Measurements from ENCODE around the gene LRP1. TPM values are rescaled to one million over a fixed set of nuclear protein-coding genes. Genes with fewer than 3 reads are reported as not detected.

The LRP1 gene
- total and polyA plus RNA-seq, 2 of the 13 experiments (the other 11 are each of a cell fraction or from before 2014, with no cell fraction given) = 14.7 to 30.8 TPM

- H3K9ac ChIP-seq (ENCODE audit: insufficient read depth, low read depth, low read length) = no peak overlapping the region
- peaks cover 13% of the 10 kb centered on the region for H3K79me2 ChIP-seq (ENCODE audit: insufficient read depth, low read length)
- ATAC-seq = no peak
- peaks cover 33% of the 10 kb centered on the region for H3K4me1 ChIP-seq (ENCODE audit: insufficient read depth, low read length)
- H3K4me2 ChIP-seq (ENCODE audit: low read depth, low read length) = no peak overlapping the region
- in situ Hi-C loops (cut with HindIII; ENCODE audit: extremely low pct_ligation_motif_present, low pct_unique_long_range_greater_than_20kb) (no loop called here), intact Hi-C loops (cut with micrococcal nuclease; ENCODE audit: unreplicated experiment) (no loop called here)
- H3K4me3 ChIP-seq (replicated peaks in 1 of 3; ENCODE audit: insufficient read depth in 1 of 3, low read depth in 2 of 3, low read length in 3 of 3) = no peak overlapping the region
- no peak for DNase-seq (ENCODE audit: low spot score)
- peaks cover 14 to 37% of the 10 kb centered on the region in 2 experiments; a peak in 4 of 5 replicates for H3K36me3 ChIP-seq (replicated peaks in 1 of 2; ENCODE audit: control insufficient read depth in 1 of 2, insufficient read depth in 2 of 2, low read length in 2 of 2)
- FAIRE-seq = no peak
- 0 out of 2 replicates have a peak, but pooled peaks cover 6% of the 10 kb centered on the region for H4K20me1 ChIP-seq (ENCODE audit: insufficient read depth, low read length)
- H2AFZ ChIP-seq (ENCODE audit: low read length) = no peak overlapping the region
- no peak overlapping the region for H3K27ac ChIP-seq (ENCODE audit: extremely low read length, insufficient read depth, low read length)
- CTCF ChIA-PET (ENCODE audit: low intra/inter-chr PET ratio, low total read pairs) = no interaction called here
- H3K27me3 ChIP-seq (ENCODE audit: control insufficient read depth in 1 of 2, insufficient read depth in 2 of 2, low read length in 2 of 2) = no peaks in the 10 kb centered on the region; a peak in 1 of 5 replicates
- H3K9me3 ChIP-seq (ENCODE audit: low read length) = no peaks in the 10 kb centered on the region
- TF ChIP-seq ZNF329 (CRISPR knock-in tag; IDR thresholded peaks at IDR 0.05; ENCODE audit: low read depth) = no peak
- TF ChIP-seq PAF1 (CRISPR knock-in tag; IDR thresholded peaks at IDR 0.05) = 0 out of 2 replicates have a peak, but pooled peaks have one; percentile 24
- peak; percentile 74 for TF ChIP-seq RBM22 (optimal IDR thresholded peaks at IDR 0.05; ENCODE audit: low read length)
- peak in 1 of 2 experiments; percentile 30; a peak in 1 of 4 replicates for TF ChIP-seq POLR2A (IDR thresholded peaks at IDR 0.05; ENCODE audit: insufficient read depth in 1 of 2, low read depth in 2 of 2, low read length in 2 of 2)
- 0 out of 2 replicates have a peak, but pooled peaks have one; percentile 15 for TF ChIP-seq POLR2G (IDR thresholded peaks at IDR 0.05; ENCODE audit: low read depth, low read length)
- no TSS peak for BruUV-seq (replicated peaks)
- POLR2A ChIA-PET = interaction anchor here (2.8 to 13.5 kb wide), 2 partner anchors 7 to 16 kb away, joined by 18 to 309 read pairs; partner anchors contain the start of gene STAT6
- WGBS (ENCODE audit: low lambda C conversion rate) = 94% methylated on average over 15 of the region's 15 CpGs
Observed at GRCh38 chr12:57094208-57095160, 33.8 kb upstream of the LRP1 start.

GRCh38 chr12:57095440-57095839 lies 32.8 kb upstream of the LRP1 start:
- in situ Hi-C loops (cut with HindIII; ENCODE audit: extremely low pct_ligation_motif_present, low pct_unique_long_range_greater_than_20kb) (no loop called here), intact Hi-C loops (cut with micrococcal nuclease; ENCODE audit: unreplicated experiment) (no loop called here)
- no TSS peak for BruUV-seq (replicated peaks)
- H3K4me1 ChIP-seq (ENCODE audit: insufficient read depth, low read length) = peaks cover 31% of the 10 kb centered on the region
- POLR2A ChIA-PET = interaction anchor here (1.2 to 13.5 kb wide), 3 partner anchors 9 to 134 kb away, joined by 3 to 309 read pairs (median 3); partner anchors contain the start of genes SHMT2 and STAT6
- no peak for FAIRE-seq
- ATAC-seq = no peak
- peaks cover 14 to 37% of the 10 kb centered on the region in 2 experiments; a peak in 4 of 5 replicates for H3K36me3 ChIP-seq (replicated peaks in 1 of 2; ENCODE audit: control insufficient read depth in 1 of 2, insufficient read depth in 2 of 2, low read length in 2 of 2)
- H3K4me2 ChIP-seq (ENCODE audit: low read depth, low read length) = no peak overlapping the region
- no peak overlapping the region for H3K9ac ChIP-seq (ENCODE audit: insufficient read depth, low read depth, low read length)
- TF ChIP-seq RBFOX2 (IDR thresholded peaks at IDR 0.05; ENCODE audit: low read depth, low read length) (0 out of 2 replicates have a peak, but pooled peaks have one; percentile 46), PREB (CRISPR knock-in tag; IDR thresholded peaks at IDR 0.05) (no peak)
- CTCF ChIA-PET (ENCODE audit: low intra/inter-chr PET ratio, low total read pairs) = no interaction called here
- WGBS (ENCODE audit: low lambda C conversion rate) = 94% methylated on average over 3 of the region's 3 CpGs
- no peaks in the 10 kb centered on the region for H3K9me3 ChIP-seq (ENCODE audit: low read length)
- H3K79me2 ChIP-seq (ENCODE audit: insufficient read depth, low read length) = peaks cover 5% of the 10 kb centered on the region
- no peaks in the 10 kb centered on the region for H3K27me3 ChIP-seq (ENCODE audit: control insufficient read depth in 1 of 2, insufficient read depth in 2 of 2, low read length in 2 of 2)
- H2AFZ ChIP-seq (ENCODE audit: low read length) = no peak overlapping the region
- no peak overlapping the region for H3K27ac ChIP-seq (ENCODE audit: extremely low read length, insufficient read depth, low read length)
- no peak for DNase-seq (ENCODE audit: low spot score)
- H3K4me3 ChIP-seq (replicated peaks in 1 of 3; ENCODE audit: insufficient read depth in 1 of 3, low read depth in 2 of 3, low read length in 3 of 3) = no peak overlapping the region
- H4K20me1 ChIP-seq (ENCODE audit: insufficient read depth, low read length) = 0 out of 2 replicates have a peak, but pooled peaks cover 6% of the 10 kb centered on the region

Measured in HepG2 (cell line).